ENCODE measurements around the gene EXOSC3. TPM values are rescaled to one million over a fixed set of nuclear protein-coding genes. Genes with fewer than 3 reads are reported as not detected.

EXOSC3 gene
- total RNA-seq, 2 donors from 2014 or later, result 26.2 to 34.6 TPM

- no peak overlapping the region for H3K27ac Mint-ChIP-seq
- DNase-seq (no peak), ATAC-seq (no peak)
- no peak overlapping the region for H3K4me3 Mint-ChIP-seq
- peaks cover 9% of the 10 kb centered on the region for H3K27me3 Mint-ChIP-seq
- H3K4me1 Mint-ChIP-seq, result peaks cover 1% of the 10 kb centered on the region
- no peaks in the 10 kb centered on the region for H3K9me3 ChIP-seq (ENCODE audit: control insufficient read depth, low read length, poor library complexity, severe bottlenecking)
- peaks cover 3% of the 10 kb centered on the region for H3K36me3 Mint-ChIP-seq (ENCODE audit: low read depth)
Observed at GRCh38 chr9:37740128-37740527, 44.7 kb downstream of the EXOSC3 start.

- H3K36me3 Mint-ChIP-seq (ENCODE audit: low read depth), result peaks cover 3% of the 10 kb centered on the region
- H3K27ac Mint-ChIP-seq, result no peak overlapping the region
- no peak for ATAC-seq
- no peak for DNase-seq
- peaks cover 19% of the 10 kb centered on the region for H3K27me3 Mint-ChIP-seq
- H3K4me3 Mint-ChIP-seq, result no peak overlapping the region
- H3K4me1 Mint-ChIP-seq, result peaks cover 3% of the 10 kb centered on the region
- H3K9me3 ChIP-seq (ENCODE audit: control insufficient read depth, low read length, poor library complexity, severe bottlenecking), result no peaks in the 10 kb centered on the region
Observed at GRCh38 chr9:37739222-37739621, 45.6 kb downstream of the EXOSC3 start.

GRCh38 chr9:37732952-37733351 lies 51.9 kb downstream of the EXOSC3 start:
- Mint-ChIP-seq H3K36me3 (ENCODE audit: low read depth) (peaks cover 3% of the 10 kb centered on the region), H3K27me3 (peaks cover 45% of the 10 kb centered on the region), H3K4me3 (no peak overlapping the region), H3K4me1 (peaks cover 5% of the 10 kb centered on the region), H3K27ac (no peak overlapping the region)
- H3K9me3 ChIP-seq (ENCODE audit: control insufficient read depth, low read length, poor library complexity, severe bottlenecking), result no peaks in the 10 kb centered on the region
- DNase-seq (no peak), ATAC-seq (no peak)

DNA sequence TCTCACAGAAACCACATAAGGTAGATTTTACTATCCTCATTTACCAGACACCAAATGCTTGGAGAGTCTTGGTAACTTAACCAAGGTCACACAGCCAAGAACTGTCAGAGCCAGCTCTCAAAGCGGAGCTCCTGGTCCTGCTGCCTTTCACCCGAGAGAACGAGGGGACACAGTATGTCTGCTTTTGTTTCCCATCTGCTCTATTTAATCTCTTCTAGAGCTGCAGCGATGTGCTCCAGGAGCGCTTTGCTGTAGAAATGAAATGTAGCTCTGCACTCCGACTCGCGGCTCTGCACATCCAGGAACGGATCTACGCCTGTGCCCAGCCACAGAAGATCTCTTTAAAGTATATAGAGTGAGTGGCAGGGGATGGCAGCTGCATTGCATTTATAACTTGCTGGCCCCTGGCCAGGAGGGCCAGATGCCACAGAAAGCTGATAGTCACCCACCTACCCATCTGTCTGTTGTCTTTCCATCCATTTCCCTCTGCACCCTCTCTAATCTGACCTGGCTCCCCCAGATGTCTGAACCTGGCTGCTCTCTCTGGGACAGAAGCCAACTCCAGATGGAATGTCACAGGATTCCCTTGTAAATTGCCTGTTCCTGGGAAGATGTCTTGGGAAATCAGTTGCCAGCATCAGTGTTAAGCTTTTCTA lies 52.6 kb downstream of the EXOSC3 start:
- Mint-ChIP-seq H3K4me3 (no peak overlapping the region), H3K27me3 (peaks cover 52% of the 10 kb centered on the region), H3K27ac (no peak overlapping the region), H3K4me1 (peaks cover 5% of the 10 kb centered on the region), H3K36me3 (ENCODE audit: low read depth) (peaks cover 3% of the 10 kb centered on the region)
- DNase-seq, result no peak
- no peak for ATAC-seq
- H3K9me3 ChIP-seq (ENCODE audit: control insufficient read depth, low read length, poor library complexity, severe bottlenecking), result no peaks in the 10 kb centered on the region

DNA sequence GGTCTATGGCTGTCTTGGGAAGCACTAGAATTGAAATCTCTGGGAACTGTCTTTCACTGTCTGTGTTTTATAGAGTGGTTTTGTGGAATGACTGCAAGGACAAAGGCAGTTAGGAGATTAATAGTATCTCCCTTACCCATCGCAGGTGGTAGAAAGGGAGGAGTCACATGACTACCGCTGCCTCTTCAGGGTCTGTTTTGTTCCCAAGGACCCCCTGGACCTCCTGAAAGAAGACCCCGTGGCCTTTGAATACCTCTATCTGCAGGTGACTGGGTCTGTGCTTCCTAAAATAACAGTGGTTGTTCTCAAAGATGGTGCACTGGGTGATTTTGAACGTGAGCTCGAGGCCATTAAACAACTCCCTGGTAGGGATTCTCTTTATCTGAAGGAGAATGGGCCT lies 54.0 kb downstream of the EXOSC3 start:
- Mint-ChIP-seq H3K27ac (no peak overlapping the region), H3K27me3 (peaks cover 58% of the 10 kb centered on the region), H3K4me3 (no peak overlapping the region), H3K36me3 (ENCODE audit: low read depth) (peaks cover 5% of the 10 kb centered on the region), H3K4me1 (peaks cover 5% of the 10 kb centered on the region)
- DNase-seq (no peak), ATAC-seq (no peak)
- H3K9me3 ChIP-seq (ENCODE audit: control insufficient read depth, low read length, poor library complexity, severe bottlenecking), result no peaks in the 10 kb centered on the region

DNA sequence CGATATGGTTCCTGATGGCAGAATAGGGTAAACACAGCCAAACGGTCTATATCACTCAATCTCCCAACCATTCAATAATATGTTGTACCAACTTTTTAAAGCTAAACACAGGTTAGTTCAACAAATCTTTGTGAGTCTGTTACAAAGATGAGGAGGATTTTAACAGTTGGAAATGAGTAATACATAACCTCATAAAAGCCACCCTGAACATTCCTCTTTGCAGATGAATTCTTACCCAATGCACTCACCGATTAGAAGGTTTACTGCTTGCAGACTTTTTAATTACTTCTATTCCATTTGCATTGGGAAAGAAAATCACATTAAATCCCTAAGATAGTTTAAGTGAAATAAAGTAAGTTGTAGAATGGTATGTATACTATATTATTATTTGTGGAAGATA lies 54.6 kb downstream of the EXOSC3 start:
- Mint-ChIP-seq H3K4me1 (peaks cover 5% of the 10 kb centered on the region), H3K36me3 (ENCODE audit: low read depth) (peaks cover 3% of the 10 kb centered on the region), H3K4me3 (no peak overlapping the region), H3K27me3 (peaks cover 55% of the 10 kb centered on the region), H3K27ac (no peak overlapping the region)
- DNase-seq (no peak), ATAC-seq (no peak)
- H3K9me3 ChIP-seq (ENCODE audit: control insufficient read depth, low read length, poor library complexity, severe bottlenecking), result no peaks in the 10 kb centered on the region

Other genes with a start within 250 kb of the EXOSC3 start
- 1 to 10 TPM; 2.6 to 6.6 TPM for gene FBXO10, start 208.7 kb downstream of the EXOSC3 start, total RNA-seq
- 10 to 100 TPM; 34.3 to 39.6 TPM for gene TOMM5, start 192.5 kb downstream of the EXOSC3 start, total RNA-seq
- not detected for gene FRMPD1, start 134.1 kb downstream of the EXOSC3 start, total RNA-seq
- 10 to 100 TPM; 10.6 to 11.5 TPM for gene TRMT10B, start 31.3 kb downstream of the EXOSC3 start, total RNA-seq
- 10 to 100 TPM; 12.1 to 13.0 TPM for gene DCAF10, start 15.7 kb upstream of the EXOSC3 start, total RNA-seq
- gene SLC25A51, start 119.1 kb upstream of the EXOSC3 start, total RNA-seq, result 10 to 100 TPM; 23.5 to 26.4 TPM